ENCODE data around the gene KLF7. TPM values are rescaled to one million over a fixed set of nuclear protein-coding genes. Genes with fewer than 3 reads are reported as not detected.

Gene KLF7
- total RNA-seq, 1 donor from 2014 or later = 35.8 TPM

- H3K27ac ChIP-seq = no peak overlapping the region
- H3K4me1 ChIP-seq = no peaks in the 10 kb centered on the region
- no peaks in the 10 kb centered on the region for H3K9me3 ChIP-seq
- no peak for TF ChIP-seq POLR2A (IDR thresholded peaks at IDR 0.05)
- TF ChIP-seq CTCF (IDR thresholded peaks at IDR 0.05) = no peak
- no peak for TF ChIP-seq POLR2AphosphoS5 (IDR thresholded peaks at IDR 0.05; ENCODE audit: insufficient read depth in 1 of 2, low read depth in 1 of 2)
- H3K27me3 ChIP-seq = no peaks in the 10 kb centered on the region
- H3K36me3 ChIP-seq = peaks cover 0 to 5% of the 10 kb centered on the region in 2 donors
- no peak for DNase-seq (ENCODE audit: extremely low spot score in 2 of 2)
- intact Hi-C loops (cut with DNase I) = no loop called here
- no peak overlapping the region for H3K4me3 ChIP-seq
These were observed 91.7 kb downstream of the KLF7 start for GRCh38 chr2:207073801-207074678.

GRCh38 chr2:207073412-207073800 is 92.3 kb downstream of the KLF7 start:
- intact Hi-C loops (cut with DNase I) = no loop called here

GRCh38 chr2:207072571-207072970 is 93.2 kb downstream of the KLF7 start:
- Histone ChIP-seq H3K27me3 (no peaks in the 10 kb centered on the region), H3K4me1 (no peaks in the 10 kb centered on the region), H3K9me3 (no peaks in the 10 kb centered on the region), H3K36me3 (no peaks in the 10 kb centered on the region), H3K4me3 (no peak overlapping the region), H3K27ac (no peak overlapping the region)
- intact Hi-C loops (cut with DNase I) = no loop called here
- DNase-seq (ENCODE audit: extremely low spot score in 2 of 2) = no peak
- TF ChIP-seq POLR2A (IDR thresholded peaks at IDR 0.05) (no peak), POLR2AphosphoS5 (IDR thresholded peaks at IDR 0.05; ENCODE audit: insufficient read depth in 1 of 2, low read depth in 1 of 2) (no peak), CTCF (IDR thresholded peaks at IDR 0.05) (no peak)

More at GRCh38 chr2:207073412-207073800, 92.3 kb downstream of the KLF7 start:
- DNase-seq (ENCODE audit: extremely low spot score in 2 of 2) = no peak
- no peak overlapping the region for H3K4me3 ChIP-seq
- H3K27ac ChIP-seq = no peak overlapping the region
- H3K36me3 ChIP-seq = no peaks in the 10 kb centered on the region
- no peaks in the 10 kb centered on the region for H3K9me3 ChIP-seq
- H3K27me3 ChIP-seq = no peaks in the 10 kb centered on the region
- TF ChIP-seq POLR2AphosphoS5 (IDR thresholded peaks at IDR 0.05; ENCODE audit: insufficient read depth in 1 of 2, low read depth in 1 of 2) (no peak), CTCF (IDR thresholded peaks at IDR 0.05) (no peak), POLR2A (IDR thresholded peaks at IDR 0.05) (no peak)
- no peaks in the 10 kb centered on the region for H3K4me1 ChIP-seq

- no peaks in the 10 kb centered on the region for H3K9me3 ChIP-seq
These were observed 93.9 kb downstream of the KLF7 start for GRCh38 chr2:207071820-207072219.

More at GRCh38 chr2:207071820-207072219, 93.9 kb downstream of the KLF7 start:
- DNase-seq (ENCODE audit: extremely low spot score in 2 of 2) = no peak
- TF ChIP-seq CTCF (IDR thresholded peaks at IDR 0.05) (no peak), POLR2A (IDR thresholded peaks at IDR 0.05) (no peak), POLR2AphosphoS5 (IDR thresholded peaks at IDR 0.05; ENCODE audit: insufficient read depth in 1 of 2, low read depth in 1 of 2) (no peak)
- Histone ChIP-seq H3K27me3 (no peaks in the 10 kb centered on the region), H3K36me3 (no peaks in the 10 kb centered on the region), H3K27ac (no peak overlapping the region), H3K4me1 (no peaks in the 10 kb centered on the region), H3K4me3 (no peak overlapping the region)
- intact Hi-C loops (cut with DNase I) = no loop called here
